Activated CD8-positive, alpha-beta memory T cell treated with anti-CD3 and anti-CD28 coated beads, Interleukin-2, amount 10 ng/mL, durations not matched to agents 7 days and 5 days (primary cell): ENCODE data around the gene CHRND. TPM values are rescaled to one million over a fixed set of nuclear protein-coding genes. Genes with fewer than 3 reads are reported as not detected.

ENCODE experiments used
- ATAC-seq: fragments of 150-1000 bp; cut with Tn5 transposase; one replicate; pipeline ENCODE4 v1.10.0; 2021; ENCODE audit warnings: moderate library complexity
- CTCF ChIA-PET: fragments of 350-600 bp; sonication (Branson Sonifier 250); formaldehyde crosslinking; loops from one replicate; lab custom pipeline; 2021; ENCODE audit warnings: antibody characterized with exemption; lab: Charles Lee
- DNase-seq: peaks from one replicate; pipeline ENCODE4 v3.0.0-alpha.2; 2020
- H3K27ac Mint-ChIP-seq: one replicate; pipeline ENCODE4 v1.8.0; 2021; ENCODE audit warnings: mild to moderate bottlenecking, mixed read lengths
- H3K27me3 Mint-ChIP-seq: one replicate; pipeline ENCODE4 v1.8.0; 2021; ENCODE audit warnings: mixed read lengths
- H3K36me3 Mint-ChIP-seq: one replicate; pipeline ENCODE4 v1.8.0; 2021; ENCODE audit warnings: mild to moderate bottlenecking, mixed read lengths
- H3K4me1 Mint-ChIP-seq: one replicate; pipeline ENCODE4 v1.8.0; 2021; ENCODE audit warnings: mixed read lengths
- H3K4me3 Mint-ChIP-seq: one replicate; pipeline ENCODE4 v1.8.0; 2021; ENCODE audit warnings: mild to moderate bottlenecking, moderate library complexity, mixed read lengths
- H3K9me3 Mint-ChIP-seq: one replicate; pipeline ENCODE4 v1.8.0; 2022; ENCODE audit warnings: low read depth, mixed read lengths
- total RNA-seq, 2 experiments: library from RNA; stranded (reverse); gene quantifications; one replicate each; pipeline ENCODE4 v1.2.3, GENCODE V29; 2021

CHRND gene
- total RNA-seq = not detected

GRCh38 chr2:232525791-232526371 lies at the start of gene CHRND:
Gene CHRND (plus strand): TSS chr2:232526160. CDS start chr2:232526216, 56 bp downstream.
- Mint-ChIP-seq H3K4me3 (no peak within 1 kb of the TSS), H3K36me3 (no peaks in the 10 kb centered on the region), H3K27ac (no peak within 1 kb of the TSS), H3K27me3 (peaks cover 26% of the 10 kb centered on the region), H3K9me3 (no peaks in the 10 kb centered on the region), H3K4me1 (peaks cover 10% of the 10 kb centered on the region)
- no peak for ATAC-seq
- DNase-seq = no peak
- CTCF ChIA-PET = no interaction called here

- Mint-ChIP-seq H3K4me3 (no peak overlapping the region), H3K36me3 (no peaks in the 10 kb centered on the region), H3K9me3 (no peaks in the 10 kb centered on the region), H3K27ac (no peak overlapping the region), H3K4me1 (no peaks in the 10 kb centered on the region), H3K27me3 (peaks cover 26% of the 10 kb centered on the region)
- ATAC-seq = no peak
- no peak for DNase-seq
- CTCF ChIA-PET = no interaction called here
These were observed 49.2 kb upstream of the CHRND start for GRCh38 chr2:232476791-232477190.

- H3K27me3 Mint-ChIP-seq = peaks cover 14% of the 10 kb centered on the region
- no peaks in the 10 kb centered on the region for H3K4me1 Mint-ChIP-seq
- ATAC-seq (no peak), DNase-seq (no peak)
- H3K4me3 Mint-ChIP-seq = no peak overlapping the region
- no peaks in the 10 kb centered on the region for H3K36me3 Mint-ChIP-seq
- H3K27ac Mint-ChIP-seq = no peak overlapping the region
- no peaks in the 10 kb centered on the region for H3K9me3 Mint-ChIP-seq
- CTCF ChIA-PET = no interaction called here
These were observed 48.0 kb upstream of the CHRND start for GRCh38 chr2:232477751-232478510.

DNA sequence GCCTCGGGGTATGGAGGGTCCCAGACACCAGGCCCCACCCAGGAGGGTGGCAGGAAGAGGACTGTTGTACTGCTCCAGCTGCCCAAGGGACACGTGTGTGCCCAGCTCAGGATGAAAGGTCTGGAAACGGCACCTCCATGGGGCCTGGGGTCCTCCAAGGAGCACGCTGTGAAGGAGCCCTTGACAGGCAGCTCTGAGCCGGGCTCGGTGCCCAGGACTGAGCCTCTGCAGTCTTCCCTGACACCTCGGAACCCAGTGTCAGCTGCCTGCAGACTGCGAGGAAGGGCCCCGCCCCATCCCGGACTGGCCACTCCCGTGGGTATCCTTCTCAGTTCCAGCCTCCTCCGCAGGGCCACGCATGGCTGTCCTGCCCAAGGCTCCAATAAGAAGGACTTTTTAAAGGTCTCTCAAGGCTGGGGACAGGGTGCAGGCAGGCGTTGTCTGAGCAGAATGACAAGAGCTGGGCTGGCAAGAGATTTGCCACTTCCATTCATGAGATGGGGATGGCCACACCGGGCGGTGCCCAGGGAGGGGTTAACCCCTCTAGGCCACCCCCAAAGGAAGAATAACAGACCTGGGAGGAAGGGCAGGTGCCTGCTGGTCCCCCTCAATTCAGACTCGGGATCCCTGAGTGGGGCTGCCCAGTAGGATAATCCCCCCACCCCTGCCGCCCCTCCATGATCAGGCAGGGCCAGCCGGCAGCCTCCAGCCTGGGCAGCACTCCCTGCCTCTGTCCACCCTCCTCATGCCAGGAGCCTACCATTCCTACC lies 47.2 kb upstream of the CHRND start:
- peaks cover 9% of the 10 kb centered on the region for H3K27me3 Mint-ChIP-seq
- ATAC-seq (no peak), DNase-seq (no peak)
- H3K36me3 Mint-ChIP-seq = no peaks in the 10 kb centered on the region
- H3K4me1 Mint-ChIP-seq = no peaks in the 10 kb centered on the region
- no peaks in the 10 kb centered on the region for H3K9me3 Mint-ChIP-seq
- CTCF ChIA-PET = no interaction called here
- H3K27ac Mint-ChIP-seq = no peak overlapping the region
- no peak overlapping the region for H3K4me3 Mint-ChIP-seq

- H3K4me3 Mint-ChIP-seq = no peak overlapping the region
- H3K36me3 Mint-ChIP-seq = no peaks in the 10 kb centered on the region
- no peaks in the 10 kb centered on the region for H3K4me1 Mint-ChIP-seq
- H3K9me3 Mint-ChIP-seq = no peaks in the 10 kb centered on the region
- no peak for ATAC-seq
- peaks cover 13% of the 10 kb centered on the region for H3K27me3 Mint-ChIP-seq
- H3K27ac Mint-ChIP-seq = no peak overlapping the region
- no peak for DNase-seq
- CTCF ChIA-PET = no interaction called here
These were observed 46.4 kb upstream of the CHRND start for GRCh38 chr2:232479341-232480200.

GRCh38 chr2:232480201-232481190 lies 45.5 kb upstream of the CHRND start:
- no peaks in the 10 kb centered on the region for H3K36me3 Mint-ChIP-seq

DNA sequence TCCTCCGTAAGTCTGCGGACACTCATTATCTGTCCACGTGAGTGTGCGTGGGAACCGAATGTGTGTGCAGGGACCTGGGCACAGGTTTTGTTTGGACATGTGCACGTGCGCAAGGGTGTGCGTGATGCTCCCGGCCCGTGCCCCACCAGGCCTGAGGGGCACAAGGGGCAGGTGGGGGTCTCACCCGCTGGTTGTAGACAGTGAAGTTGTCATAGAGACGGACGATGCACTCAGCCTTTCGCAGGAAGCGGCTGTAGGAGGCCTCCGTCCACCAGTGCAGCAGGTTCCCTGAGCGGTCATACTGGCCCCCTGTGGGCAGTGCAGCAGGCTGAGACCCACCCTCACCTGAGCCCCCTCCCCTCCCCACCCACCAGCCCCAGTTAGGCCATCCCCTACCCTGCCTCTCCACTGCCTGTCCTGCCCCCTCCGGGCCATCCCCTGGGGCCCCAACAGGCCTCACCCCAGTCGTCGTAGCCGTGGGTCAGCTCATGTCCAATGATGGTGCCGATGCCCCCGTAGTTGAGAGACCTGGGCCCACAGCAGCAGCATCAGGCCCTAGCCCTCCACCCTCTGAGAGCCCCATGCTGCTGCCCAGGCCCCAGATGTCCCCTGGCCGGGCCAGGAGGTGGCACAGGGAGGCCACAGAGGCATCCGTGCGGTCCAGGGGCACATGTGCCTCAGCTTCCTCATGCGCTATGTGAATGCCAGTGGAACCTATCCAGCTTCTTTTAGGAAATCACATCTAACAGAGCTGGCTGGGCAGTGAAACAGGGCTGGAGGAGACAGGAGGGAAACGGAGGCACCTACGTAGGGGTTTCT lies 44.4 kb upstream of the CHRND start:
- ATAC-seq (no peak), DNase-seq (no peak)
- H3K27me3 Mint-ChIP-seq = peaks cover 21% of the 10 kb centered on the region
- no peaks in the 10 kb centered on the region for H3K4me1 Mint-ChIP-seq
- H3K9me3 Mint-ChIP-seq = no peaks in the 10 kb centered on the region
- no peaks in the 10 kb centered on the region for H3K36me3 Mint-ChIP-seq
- CTCF ChIA-PET = no interaction called here
- H3K4me3 Mint-ChIP-seq = no peak overlapping the region
- H3K27ac Mint-ChIP-seq = no peak overlapping the region

More at GRCh38 chr2:232480201-232481190, 45.5 kb upstream of the CHRND start:
- ATAC-seq (no peak), DNase-seq (no peak)
- no peak overlapping the region for H3K27ac Mint-ChIP-seq
- H3K4me3 Mint-ChIP-seq = no peak overlapping the region
- CTCF ChIA-PET = no interaction called here
- H3K4me1 Mint-ChIP-seq = no peaks in the 10 kb centered on the region
- H3K9me3 Mint-ChIP-seq = no peaks in the 10 kb centered on the region
- H3K27me3 Mint-ChIP-seq = peaks cover 18% of the 10 kb centered on the region

DNA sequence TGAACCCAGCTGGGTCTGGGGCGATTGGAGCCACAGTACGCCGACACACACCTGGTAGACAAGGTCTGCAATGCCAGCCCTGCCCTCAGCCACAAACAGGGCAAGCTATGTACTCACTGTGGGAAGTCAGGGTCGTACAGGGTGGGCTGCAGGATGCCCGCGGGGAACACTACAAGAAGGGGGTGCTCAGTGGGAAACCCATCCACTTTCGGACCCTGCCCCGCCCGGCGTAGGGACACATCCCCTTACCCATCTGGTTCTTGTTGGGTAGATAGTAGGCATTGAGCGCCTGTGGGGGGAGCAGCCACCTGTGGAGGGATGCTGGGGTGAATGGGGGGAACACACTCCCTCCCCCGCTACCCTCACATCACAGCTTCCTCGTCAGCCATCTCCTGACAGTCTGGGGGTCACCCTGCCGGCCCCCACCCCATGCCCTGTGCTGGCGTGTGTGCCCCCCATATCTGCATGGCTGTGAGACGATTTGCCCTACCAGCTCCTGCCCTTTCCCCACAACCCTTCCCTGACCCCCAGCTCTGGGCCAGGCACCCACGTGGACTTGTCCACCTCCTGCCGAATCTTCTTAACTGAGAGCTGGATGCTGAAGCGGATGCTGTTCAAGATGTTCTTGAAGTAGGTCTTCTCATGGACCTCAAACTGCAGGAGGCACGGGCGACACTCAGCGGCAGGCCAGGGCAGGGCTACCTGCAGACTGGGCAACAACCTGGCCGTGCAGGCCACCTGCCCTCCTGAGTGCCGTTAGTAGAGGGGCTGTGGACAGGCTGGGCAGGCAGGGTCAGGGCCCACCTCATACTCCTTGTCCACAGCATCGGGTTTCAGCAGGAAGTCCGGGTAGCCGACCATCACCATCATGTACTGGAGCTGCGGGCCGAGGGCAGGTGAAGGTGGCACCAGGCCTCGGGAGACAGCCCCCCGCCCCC lies 43.4 kb upstream of the CHRND start:
- no peaks in the 10 kb centered on the region for H3K36me3 Mint-ChIP-seq
- H3K27ac Mint-ChIP-seq = no peak overlapping the region
- H3K27me3 Mint-ChIP-seq = peaks cover 28% of the 10 kb centered on the region
- ATAC-seq (no peak), DNase-seq (no peak)
- no peaks in the 10 kb centered on the region for H3K9me3 Mint-ChIP-seq
- H3K4me1 Mint-ChIP-seq = peaks cover 3% of the 10 kb centered on the region
- no peak overlapping the region for H3K4me3 Mint-ChIP-seq
- CTCF ChIA-PET = no interaction called here

- Mint-ChIP-seq H3K27ac (no peak overlapping the region), H3K27me3 (peaks cover 33% of the 10 kb centered on the region), H3K4me1 (peaks cover 3% of the 10 kb centered on the region), H3K9me3 (no peaks in the 10 kb centered on the region), H3K36me3 (no peaks in the 10 kb centered on the region), H3K4me3 (no peak overlapping the region)
- CTCF ChIA-PET = no interaction called here
- DNase-seq = no peak
- ATAC-seq = no peak
These were observed 42.5 kb upstream of the CHRND start for GRCh38 chr2:232483311-232483922.

DNA sequence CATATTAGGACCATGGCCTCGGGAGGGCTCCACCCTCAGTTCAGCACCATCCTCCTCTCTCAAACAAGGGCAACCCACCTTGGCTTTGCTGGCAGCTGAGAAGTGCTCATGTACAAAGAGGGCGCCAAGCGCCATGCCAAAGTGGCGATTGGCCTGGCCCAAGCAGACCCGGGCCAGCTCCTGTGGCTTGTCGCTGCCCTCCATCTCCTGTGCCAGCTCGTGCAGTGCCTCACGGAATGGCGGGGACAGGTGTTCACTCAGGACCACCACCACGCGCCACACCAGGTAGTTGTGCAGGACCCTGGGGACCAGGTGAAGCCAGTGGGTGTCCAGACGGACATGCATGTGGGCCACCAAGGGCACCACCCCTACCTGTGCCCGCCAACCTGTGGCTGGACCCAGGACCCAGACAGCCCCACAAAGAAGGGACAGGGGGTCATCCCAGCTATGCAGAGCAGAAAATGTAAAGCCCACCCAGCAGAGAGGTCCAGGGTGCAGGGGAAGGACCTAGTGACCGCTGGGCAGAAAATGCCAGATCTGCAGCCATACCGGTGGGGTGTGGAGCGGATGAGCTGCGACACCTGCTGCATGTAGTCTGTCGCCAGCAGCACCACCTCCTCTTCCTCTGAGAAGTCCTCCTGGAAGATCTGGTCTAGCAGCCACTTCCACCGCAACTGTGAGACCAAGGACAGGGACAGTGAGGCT lies 41.9 kb upstream of the CHRND start:
- DNase-seq (no peak), ATAC-seq (no peak)
- peaks cover 40% of the 10 kb centered on the region for H3K27me3 Mint-ChIP-seq
- no peak overlapping the region for H3K27ac Mint-ChIP-seq
- no peaks in the 10 kb centered on the region for H3K9me3 Mint-ChIP-seq
- H3K4me1 Mint-ChIP-seq = peaks cover 3% of the 10 kb centered on the region
- CTCF ChIA-PET = no interaction called here
- H3K36me3 Mint-ChIP-seq = no peaks in the 10 kb centered on the region
- no peak overlapping the region for H3K4me3 Mint-ChIP-seq
